Liver (tissue), 3 donors: ENCODE data around the gene TGFBR1.

Experiments
- CTCF ChIP-seq: fragments of 150-350 bp; IDR thresholded peaks from 2 replicates; pipeline ENCODE4 v1.5.1; 2017; ENCODE audit warnings: improper control_type of control experiment, low read depth, low read length; ENCODE audit not compliant: missing input control
- GABPA ChIP-seq, 2 donors: IDR thresholded peaks in 1 of 2; conservative IDR thresholded peaks in 1 of 2; 2 replicates each; pipeline ENCODE4 v1.6.1; 2016; ENCODE audit warnings: antibody characterized with exemption in 2 of 2, mild to moderate bottlenecking in 1 of 2, moderate library complexity in 1 of 2
- MAX ChIP-seq: IDR thresholded peaks from 2 replicates; pipeline ENCODE4 v1.6.1; 2016; ENCODE audit warnings: antibody characterized with exemption
- RXRA ChIP-seq, 2 donors: IDR thresholded peaks; 2 replicates each; pipeline ENCODE4 v1.6.1; 2017 to 2018; ENCODE audit warnings: antibody characterized with exemption in 2 of 2, mild to moderate bottlenecking in 1 of 2
- YY1 ChIP-seq: IDR thresholded peaks from 2 replicates; pipeline ENCODE4 v1.6.1; 2016; ENCODE audit warnings: antibody characterized with exemption, mild to moderate bottlenecking
- donor health status: healthy.
- donor health status: healthy.

GRCh38 chr9:99150451-99151171 is 45.7 kb downstream of the TGFBR1 start:
- TF ChIP-seq CTCF (no peak), MAX (no peak), RXRA (IDR thresholded peaks at IDR 0.05) (no peak), GABPA (IDR thresholded peaks at IDR 0.05 in 1 of 2, conservative IDR thresholded peaks at IDR 0.05 in 1 of 2) (no peak), YY1 (no peak)
